DMS153 (cell line): ENCODE data around the gene SYTL2.

ENCODE experiments used
- DNase-seq: peaks from one replicate; lab custom pipeline; 2025; lab: John Stamatoyannopoulos, UW

Gene SYTL2

DNA sequence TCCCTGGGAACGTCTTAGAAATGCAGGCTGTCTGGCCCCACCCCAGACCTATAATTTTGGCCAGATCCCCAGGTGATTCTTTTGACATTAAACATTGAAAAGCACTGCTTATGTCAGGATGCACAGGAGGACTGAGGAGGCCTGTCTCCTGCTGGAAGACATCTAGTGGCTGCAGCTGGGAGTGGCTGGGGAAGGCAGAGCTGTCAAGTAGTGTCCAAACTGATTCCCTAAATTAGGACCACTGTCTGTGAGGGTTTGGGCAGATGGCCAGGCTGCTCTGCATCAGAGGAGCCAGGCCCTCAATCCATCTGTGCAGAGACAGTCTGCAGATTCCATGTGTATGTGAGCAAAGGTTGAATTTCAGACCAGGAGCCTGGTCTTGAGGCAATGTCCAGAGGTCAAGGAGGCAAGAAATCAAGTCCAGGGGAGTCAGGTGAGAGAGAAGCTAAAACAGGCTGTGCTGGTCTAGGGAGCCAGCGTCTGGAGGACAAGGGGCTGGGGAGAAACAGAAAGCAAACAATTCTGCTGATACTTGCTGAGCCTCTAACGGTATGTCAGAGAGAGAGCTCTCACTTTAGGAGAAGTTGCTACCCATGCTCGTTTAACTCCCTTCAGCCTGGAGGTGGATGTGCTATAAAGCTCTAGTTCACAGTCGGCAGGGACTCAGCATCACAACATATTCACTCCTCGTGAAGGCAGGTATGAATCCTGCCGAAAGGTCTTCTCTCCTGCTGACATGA lies 15.3 kb upstream of the SYTL2 start:
- DNase-seq = no peak

DNA sequence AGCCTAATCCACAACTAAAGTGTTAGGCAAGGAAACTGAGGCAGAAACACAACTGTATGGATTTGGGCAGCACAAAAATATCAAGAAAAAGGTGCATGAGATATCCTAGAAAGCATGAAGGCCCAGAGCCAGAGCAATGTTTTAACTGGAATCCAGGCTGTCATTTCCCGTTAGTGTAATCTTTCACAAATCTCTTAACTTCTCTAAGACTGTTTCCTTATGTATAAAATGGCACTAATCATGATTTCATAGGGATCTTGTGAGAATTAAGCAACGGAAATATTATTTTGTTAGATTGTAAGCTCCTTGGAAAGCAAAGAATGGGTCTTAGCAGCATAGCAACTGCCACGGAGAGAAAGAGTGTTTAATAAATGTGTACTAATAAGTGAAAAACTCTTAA lies 14.7 kb upstream of the SYTL2 start:
- DNase-seq = no peak

- DNase-seq = no peak
These were observed 12.9 kb upstream of the SYTL2 start for GRCh38 chr11:85823816-85824215.

DNA sequence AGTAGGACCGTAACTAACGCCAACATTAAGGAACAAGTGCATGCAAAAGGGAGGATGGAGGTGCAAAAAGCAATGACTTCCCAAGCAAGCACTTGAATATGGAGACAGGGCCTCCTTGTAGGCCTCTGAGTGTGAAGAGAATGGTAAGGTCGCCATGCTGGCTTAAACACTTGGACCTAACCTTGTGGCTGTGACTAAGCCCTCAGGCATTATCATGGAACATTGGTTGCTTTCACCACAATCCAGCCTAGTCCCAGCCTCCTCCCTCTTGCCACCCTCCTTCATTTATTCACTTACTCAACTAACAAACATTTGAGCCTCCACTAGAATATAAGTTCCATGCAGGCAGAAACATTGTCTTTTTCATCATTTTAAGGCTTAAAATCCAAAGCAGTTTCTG lies 11.9 kb upstream of the SYTL2 start:
- DNase-seq = no peak

GRCh38 chr11:85821636-85822035 lies 10.7 kb upstream of the SYTL2 start:
- no peak for DNase-seq

DNA sequence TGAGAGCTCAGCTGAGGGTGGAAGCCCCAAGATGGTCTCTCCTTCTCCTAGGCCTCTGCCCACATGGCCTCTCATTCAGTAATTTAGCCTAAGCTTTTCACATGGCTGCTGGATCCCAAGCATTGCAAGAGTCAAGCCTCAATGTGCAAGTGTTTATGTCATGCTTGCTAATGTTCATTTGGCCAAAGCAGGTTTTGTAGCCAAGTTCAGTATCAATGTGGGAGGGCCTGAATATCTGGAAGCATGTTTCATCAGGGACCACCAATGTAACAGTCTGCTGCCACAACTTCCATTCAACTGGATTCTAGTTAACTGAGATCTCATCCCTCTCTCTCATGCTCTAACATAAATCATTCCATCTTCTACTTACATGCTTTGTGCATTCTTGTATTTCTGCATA lies 8.5 kb upstream of the SYTL2 start:
- DNase-seq = no peak

DNA sequence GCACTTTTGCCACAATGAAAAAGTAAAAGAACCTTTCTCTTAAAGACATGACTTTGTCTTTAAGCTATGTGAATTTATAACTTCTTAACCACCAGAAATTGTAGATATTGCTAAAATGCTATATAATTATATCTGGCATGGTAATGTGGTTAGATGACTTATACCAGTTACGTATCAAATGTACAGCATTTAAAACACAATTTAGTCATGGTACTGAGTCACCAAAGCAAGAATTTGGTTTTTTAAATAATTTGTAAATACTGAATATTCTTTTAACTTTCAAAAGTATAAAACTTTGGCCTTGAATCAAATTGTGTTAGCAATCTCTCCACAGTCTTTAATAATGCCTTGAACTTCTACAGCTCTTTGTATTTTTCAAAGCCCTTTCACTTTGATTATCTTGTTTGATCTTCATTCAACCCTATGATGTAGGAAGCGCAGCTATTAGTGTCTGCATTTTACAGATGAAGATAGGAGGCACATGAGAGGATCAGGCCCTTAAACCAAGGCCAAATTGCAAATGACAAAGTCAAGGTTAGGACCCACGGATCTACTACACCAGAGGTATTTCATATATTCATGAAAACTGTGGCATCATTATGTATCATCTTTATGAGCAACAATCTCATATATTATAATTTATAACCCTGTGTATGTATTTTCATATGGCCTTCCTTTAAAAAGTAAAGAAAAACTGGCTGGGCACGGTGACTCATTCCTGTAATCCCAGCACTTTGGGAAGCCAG lies 4.4 kb upstream of the SYTL2 start:
- no peak for DNase-seq

GRCh38 chr11:85813721-85814120 lies 2.8 kb upstream of the SYTL2 start:
- peak; percentile 43 for DNase-seq

- DNase-seq = no peak
These were observed 683 bp upstream of the SYTL2 start for GRCh38 chr11:85811624-85812023.

DNA sequence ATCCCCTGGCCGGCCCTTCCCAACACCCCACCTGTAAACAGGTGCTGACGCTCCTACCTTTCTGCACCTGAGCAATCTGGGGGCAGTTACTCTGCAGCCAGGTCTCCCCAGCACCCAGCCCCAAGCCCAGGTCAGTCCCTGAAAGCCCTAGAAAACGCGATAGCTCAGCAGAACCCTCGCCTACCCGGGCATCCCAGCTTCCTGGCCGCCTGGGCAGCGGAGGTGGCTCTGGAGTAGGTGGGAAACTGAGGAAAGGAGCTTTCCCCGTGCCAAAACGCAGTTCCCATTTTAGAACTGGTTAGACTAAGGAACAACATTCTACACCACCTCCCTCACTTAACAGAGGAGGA lies 445 bp downstream of the SYTL2 start:
- no peak for DNase-seq

DNA sequence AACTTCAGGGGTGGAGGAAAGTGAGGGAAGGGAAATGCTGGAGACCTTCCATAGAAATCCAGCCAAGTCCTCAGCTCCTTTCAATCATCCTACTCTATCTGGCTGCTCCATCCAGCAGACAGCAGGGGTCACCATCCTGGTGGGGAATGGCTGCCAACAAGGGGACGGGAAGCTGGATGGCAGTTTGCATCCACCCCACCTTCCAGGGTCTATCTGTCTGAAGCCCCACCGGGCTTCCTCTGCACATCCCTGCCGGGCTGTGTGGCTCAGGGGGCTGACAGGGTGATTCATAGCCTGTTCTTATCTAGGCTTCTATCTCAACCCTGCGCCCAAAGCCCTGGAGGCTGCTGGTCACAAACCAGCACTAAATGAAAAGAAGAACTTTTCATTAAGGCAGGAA lies 1.1 kb downstream of the SYTL2 start:
- no peak for DNase-seq

GRCh38 chr11:85809191-85809590 lies 1.8 kb downstream of the SYTL2 start:
- no peak for DNase-seq

DNA sequence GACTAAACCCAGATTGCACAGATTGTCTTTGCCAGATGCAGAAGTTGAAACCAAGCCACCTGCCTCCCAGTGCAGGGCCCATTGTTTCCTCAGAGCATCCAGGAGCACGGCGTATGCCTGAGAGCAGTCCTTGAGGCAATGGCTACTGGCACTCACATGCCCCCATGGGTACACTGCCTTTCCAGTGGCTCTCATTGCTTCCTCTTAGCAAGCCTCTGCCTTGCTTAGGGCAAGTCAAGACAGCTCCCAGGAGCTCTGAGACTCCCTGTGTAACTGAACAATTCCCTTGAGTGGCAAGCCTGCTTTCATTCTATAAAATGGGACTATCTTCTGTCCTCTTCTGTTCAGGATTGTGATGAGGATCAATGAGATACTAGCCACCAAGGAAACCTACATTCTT lies 4.1 kb downstream of the SYTL2 start:
- no peak for DNase-seq

DNA sequence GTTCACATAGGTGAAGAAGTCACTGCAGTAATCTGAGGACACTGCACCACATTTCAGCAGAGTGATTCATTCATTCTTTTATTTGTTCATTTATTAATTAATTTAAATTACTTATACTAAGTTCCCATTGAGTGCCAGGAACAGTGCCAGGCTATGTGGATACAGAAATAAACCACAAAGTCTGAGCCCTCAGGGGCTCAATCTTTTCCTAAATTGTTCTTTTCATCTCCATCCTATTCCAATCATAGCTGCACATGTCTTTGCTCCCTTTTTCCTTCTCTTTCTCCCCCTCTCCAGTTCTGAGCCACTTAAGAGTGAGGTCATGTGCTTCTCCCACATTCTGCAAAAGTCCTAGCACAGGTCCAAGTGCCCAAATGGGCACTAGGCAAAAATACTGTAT lies 4.9 kb downstream of the SYTL2 start:
- DNase-seq = no peak

- DNase-seq = no peak
These were observed 5.6 kb downstream of the SYTL2 start for GRCh38 chr11:85805387-85805786.

DNA sequence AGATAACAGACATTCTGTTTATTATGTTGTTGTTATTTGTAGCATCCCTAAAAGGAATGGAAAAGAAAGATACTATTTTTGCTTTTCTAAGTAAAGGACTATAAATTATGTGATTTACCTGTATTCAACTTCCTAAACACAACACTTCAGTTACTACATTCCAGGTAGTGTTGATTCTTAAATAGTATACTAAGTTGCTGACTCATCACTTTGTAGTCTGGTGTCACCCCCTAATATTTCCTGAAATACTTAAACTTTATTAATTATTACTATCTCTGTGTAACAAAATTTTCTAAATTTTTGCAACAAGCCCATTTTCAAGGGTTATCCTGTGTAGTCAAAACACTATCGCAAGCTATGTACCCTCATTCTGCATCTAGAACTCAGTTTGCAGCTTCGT lies 7.0 kb downstream of the SYTL2 start:
- no peak for DNase-seq

DNA sequence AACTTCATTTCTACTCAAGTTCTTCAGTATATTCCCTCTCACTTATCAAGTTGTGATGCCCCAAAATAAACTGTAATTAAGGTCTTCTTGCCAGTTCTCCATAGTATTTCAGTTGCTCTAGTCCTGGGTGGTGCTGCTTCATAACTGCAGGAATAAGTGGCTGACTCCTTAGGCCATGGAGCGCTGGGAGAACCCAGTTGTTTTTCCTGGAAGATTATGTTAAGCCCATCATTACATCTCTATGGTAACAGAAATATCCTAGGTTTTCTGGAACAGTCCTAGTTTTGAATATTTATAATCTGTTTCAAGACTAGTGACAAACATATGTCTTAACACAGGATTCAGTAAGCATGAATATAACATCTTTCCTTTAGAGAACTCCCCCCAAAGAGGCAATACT lies 7.6 kb downstream of the SYTL2 start:
- no peak for DNase-seq

DNA sequence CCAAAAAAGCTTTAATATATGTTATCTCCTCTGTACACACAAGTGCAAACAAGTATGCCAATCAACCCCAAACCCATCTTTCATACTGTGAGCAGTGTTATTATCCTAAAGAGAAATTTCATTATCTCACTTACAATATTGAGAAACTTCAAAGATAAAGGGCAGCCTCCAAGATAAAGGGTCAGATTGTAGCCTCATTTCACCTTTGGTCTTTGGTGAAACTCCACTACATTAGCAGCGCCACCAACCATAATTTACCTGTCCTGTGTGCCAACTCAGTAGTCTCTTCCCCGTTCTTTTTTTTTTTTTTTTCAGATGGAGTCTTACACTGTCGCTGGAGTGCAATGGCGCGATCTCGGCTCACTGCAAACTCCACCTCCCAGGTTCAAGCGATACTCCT lies 9.4 kb downstream of the SYTL2 start:
- DNase-seq = no peak

GRCh38 chr11:85800595-85801342 lies 10.2 kb downstream of the SYTL2 start:
- no peak for DNase-seq

DNA sequence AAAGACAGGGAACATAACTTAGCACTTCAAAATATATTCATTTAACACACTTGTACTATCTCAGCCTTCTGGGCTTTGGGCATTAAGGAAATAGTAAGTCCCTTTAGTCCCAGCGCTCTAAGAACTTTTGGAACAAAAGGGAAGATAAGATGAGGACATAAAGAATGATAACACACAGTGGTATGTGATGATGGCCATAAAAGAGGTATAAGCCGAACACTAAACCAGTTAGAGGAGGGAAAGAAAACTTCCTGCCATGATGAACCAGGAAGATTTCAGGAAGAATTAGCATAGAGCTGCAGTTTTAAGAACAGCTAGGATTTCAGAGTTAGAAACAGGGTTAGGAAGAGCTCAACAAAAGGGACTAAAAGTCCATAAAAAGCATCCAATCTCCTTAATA lies 11.8 kb downstream of the SYTL2 start:
- no peak for DNase-seq

DNA sequence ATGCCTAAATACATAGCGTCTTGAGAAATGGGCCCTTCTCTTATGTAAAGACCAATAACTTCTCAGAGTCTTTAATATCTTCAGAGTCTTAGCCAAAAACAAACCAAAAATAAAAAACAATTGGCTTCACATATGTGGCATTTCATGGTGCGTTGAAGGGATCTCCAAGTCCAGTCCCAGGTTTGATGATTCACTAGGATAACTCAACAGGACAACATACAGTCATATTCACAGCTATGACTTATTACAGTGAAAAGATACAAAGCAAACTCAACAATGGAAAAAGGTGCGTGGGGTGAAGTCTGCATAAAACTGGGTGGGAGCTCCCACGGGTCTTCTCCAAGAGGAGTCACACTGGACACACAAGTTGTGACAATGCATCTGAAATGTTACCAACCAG lies 12.6 kb downstream of the SYTL2 start:
- no peak for DNase-seq

- DNase-seq = no peak
These were observed 15.0 kb downstream of the SYTL2 start for GRCh38 chr11:85795712-85796487.
